Measurements from ENCODE around the gene SV2C.
"Not testable (repeated sequence)": the region's sequence is repeated elsewhere in the genome, so short reads cannot be mapped to it uniquely, and the experiment has no call there.

SV2C gene

DNA sequence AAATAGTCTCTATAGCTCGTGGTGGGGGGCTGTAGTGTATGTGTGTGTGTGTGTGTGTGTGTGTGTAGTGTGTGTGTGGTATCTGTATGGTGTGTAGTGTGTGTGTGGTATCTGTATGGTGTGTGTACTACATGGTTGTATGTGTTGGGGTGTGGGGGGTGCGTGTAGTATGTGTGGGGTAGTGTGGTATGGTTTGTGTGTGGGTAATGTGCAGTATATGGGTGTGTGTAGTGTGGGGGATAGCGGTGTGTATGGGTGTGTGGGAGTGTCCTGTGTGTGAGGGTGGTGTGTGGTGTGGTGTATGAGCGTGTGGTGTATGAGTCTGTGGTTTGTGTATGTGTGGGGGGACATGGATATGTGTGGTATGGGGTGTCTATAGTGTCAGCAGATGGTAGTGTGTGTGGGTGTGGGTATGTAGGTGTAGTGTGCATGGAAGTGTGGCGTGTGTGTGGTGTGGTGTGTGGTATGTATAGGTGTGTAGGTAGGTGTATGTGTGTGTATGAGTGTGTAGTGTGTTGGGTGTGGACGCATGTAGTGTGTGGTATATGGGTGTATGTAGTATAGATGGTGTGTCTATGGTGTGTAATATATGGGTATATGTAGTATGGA lies 174.1 kb downstream of the SV2C start:
- no peak for DNase-seq

DNA sequence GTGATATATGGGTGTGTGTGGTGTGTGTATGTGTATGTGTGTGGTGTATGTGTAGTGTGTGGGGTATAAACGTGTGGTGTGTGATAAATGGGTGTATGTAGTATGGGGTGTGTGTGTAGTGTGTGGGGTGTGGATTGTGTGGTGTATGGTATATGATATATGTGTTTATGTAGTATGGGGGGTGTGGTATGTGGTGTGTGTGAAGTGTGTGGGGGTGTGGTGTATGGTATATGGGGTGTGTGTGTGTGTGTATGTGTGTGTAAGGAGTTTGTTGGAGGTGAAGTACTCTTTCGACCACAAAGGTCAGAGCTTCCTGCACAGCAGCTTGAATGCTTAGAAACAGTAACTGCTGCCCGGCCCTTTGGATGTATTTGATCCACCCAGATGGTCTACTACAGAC lies 174.7 kb downstream of the SV2C start:
- DNase-seq = no peak

DNA sequence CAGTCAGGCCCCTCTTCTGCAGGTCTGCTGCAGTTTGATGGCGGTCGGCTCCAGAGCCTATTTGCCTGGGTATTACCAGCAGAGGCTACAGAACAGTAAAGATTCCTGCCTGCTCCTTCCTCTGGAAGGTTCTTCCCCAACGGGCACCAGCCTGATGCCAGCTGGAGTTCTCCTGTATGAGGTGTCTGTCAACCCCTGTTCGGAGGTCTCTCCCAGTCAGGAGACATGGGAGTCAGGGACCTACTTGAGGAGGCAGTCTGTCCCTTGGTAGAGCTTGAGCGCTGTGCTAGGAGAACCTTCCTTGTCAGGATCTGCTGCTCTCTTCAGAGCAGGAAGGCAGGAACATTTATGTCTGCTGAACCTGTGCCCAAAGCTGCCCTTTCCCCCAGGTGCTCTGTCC lies 181.5 kb downstream of the SV2C start:
- no peak for DNase-seq

DNA sequence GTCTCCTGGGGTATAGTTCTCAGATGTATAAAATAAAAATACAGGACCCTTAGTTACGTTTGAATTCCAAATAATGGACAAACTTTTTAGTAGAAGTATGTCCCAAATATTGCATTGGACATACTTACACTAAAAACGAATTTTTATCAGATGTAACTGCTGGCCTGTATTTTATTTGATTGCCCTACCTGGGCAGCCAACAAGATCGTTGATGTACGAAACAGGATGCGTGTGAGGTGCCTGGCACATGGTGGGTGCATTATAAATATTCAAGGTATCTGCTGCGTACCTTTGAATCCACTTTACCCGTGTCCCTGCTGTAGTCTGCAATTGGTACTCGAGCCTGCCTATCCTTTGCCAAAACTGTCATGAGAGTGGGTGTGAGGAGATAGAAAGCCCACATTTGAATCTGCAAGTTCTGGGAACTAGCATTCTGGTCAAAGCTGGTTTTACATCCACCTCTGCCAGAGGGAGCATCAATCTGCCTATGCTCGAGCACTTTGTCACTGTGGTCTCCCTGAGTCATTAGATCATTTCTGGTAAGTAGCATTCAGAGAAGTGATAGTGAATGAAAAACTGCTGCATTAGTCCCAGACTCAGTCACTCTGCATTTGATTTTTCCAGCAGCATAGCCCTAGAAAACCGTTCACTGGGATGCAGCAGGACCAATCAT lies 186.2 kb downstream of the SV2C start:
- DNase-seq = no peak

DNA sequence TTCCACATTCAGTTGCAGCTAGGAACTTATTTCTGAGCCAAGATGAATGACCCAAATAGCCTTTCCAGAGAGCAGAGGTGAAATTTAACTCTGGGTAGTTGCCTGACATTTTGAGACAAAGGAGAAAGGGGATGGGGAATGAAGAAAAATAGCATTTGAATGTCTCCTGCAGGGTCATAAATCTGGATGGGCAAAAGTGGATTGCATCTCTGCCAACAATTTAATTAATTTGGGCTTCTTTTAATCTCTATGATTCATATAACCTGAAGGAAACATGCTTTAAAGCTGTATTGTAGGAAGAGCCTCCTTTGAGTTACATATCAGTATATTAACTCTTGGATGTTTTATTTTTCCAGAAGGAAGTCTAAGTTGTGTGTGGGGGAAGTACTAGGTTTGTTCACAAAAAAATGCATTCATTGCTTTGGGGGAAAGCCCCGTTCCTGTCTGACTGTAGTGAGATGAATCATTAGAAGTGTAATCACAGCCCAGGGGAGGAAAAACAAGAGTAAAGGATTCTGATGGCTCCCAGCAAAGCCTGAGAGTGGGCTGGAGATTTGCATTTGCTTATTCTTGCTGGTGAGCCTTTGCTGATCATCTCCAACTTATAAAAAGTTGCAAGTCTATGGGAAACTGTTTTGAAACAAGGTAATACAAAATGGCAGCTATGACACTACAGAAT lies 186.9 kb downstream of the SV2C start:
- DNase-seq = no peak

DNA sequence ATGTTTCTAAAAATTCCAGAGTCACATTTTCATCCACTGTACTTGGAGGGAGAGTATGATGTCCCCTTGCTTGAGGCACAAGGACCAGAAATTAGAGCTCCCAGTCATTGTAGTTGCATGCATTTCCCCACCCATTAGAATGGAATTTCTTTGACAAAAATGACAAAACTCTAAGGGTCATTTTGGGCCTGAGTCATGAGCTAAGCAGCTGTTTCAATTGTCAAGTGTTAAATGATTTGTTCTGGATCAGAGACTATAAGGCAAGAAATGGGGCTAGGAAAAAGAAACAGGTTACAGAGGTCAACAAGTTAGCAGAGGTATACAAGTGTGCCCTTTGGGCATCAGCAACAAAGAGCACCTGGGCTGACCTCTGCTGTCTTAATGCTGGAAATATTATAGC lies 188.7 kb downstream of the SV2C start:
- DNase-seq = no peak

DNA sequence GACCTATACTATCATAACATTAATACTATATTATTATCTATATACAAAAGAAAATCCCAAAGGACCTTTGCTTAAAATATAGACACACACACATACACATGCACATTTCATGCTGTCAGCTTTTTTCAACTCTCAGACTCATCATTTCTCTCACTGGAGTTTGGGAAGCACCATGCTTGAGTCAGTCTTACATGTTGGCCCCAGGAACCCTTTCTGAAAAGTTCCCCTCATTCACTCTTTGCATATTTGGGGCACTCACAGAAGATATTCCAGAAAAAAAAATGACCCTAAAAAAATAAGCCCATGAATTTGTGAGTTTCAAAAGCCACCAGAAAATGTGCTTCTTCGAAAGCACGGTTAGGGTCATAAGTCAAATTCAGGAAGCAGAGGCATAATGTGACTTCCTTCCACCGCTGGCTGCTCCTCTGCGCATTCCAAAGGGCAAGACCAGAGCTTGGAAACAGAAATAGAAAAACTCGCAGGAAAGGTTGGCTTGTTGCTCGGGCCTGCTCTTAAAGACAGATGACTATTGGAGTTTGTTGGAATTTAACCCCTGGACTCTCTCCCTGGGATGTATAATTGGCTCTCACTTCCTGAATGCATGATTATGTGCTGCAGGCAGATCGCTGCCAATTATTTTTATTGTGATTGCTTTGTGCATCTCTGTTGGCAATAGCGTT lies 190.2 kb downstream of the SV2C start:
- DNase-seq = no peak

DNA sequence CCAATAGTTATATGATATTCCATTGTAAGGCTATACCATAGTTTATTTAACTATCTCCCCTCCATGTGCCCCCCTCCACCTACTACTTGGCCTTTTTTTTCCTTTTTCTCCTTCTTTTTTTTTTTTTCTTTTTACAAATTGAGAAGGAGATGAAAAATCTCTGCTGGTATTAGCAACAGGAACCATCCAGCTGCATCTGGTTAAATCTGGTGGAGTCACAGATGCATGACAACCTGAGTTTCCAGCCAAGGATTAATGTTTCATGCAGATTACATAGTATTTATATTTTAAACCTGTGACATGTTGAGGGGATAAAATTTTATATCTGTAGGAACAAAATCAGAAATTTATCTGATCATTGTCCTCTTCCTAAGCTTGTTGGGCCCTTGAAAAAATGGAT lies 191.4 kb downstream of the SV2C start:
- DNase-seq = no peak

DNA sequence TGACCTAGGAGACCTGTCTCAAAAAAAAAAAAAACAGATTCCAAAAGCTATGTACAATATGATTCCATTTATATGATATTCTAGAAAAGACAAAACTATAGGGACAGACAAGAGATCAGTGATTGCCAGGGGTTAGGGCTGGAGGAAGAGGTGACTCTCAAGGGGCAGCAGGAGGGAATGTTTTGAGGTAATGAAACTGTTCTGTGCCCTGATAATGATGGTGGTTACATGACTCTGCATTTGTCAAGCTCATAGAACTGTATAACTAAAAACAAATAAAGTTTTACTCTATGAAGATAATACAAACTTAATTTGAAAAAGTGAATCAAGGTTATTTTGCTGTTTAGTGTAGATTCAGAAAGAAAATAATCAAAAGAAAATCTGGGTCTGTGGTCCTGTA lies 194.6 kb downstream of the SV2C start:
- DNase-seq = no peak

DNA sequence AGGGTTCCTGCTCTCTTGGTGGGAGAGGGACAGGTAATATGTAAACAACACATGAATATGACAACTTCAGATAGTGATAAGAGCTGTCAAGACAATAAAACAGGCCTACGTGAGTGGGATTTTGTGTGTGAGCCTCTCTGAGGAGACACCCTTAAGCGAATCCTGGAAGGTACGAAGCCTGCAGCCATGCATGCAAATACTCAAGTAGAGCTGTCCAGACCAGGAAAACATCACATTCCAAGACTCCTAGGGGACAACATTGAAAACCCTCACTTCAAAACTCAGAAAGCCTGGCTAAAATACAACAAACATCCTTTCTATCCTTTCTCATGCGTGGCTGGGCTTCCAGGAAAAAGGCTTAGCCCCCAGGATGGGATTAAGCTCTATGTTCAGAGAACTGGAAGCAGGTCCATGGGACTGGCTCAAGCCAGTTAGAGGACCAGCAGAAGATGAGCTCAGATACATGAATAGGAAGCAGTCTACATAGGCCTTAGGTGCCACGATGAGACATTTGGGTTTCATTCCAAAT lies 195.1 kb downstream of the SV2C start:
- DNase-seq = no peak

DNA sequence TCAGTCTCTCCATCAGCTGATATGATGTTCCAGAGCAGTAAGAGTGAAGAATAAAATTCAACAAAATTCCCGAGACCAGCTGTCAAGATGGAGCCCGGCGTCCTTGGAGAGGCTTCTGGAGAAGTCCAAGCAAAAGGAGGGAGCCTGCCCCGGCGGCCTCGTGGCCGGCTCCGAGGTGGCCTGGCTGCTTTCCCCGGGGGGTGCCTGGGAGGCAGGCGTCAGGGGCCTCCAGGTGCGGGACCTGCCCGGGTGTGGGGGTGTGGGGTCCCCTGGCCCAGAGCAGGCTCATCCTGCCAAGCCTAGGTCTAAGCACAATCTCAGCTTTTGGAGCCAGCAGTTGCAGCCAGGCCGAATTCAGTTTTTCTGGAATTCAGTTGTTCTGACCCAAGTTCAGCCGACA lies 197.3 kb downstream of the SV2C start:
- DNase-seq = no peak

DNA sequence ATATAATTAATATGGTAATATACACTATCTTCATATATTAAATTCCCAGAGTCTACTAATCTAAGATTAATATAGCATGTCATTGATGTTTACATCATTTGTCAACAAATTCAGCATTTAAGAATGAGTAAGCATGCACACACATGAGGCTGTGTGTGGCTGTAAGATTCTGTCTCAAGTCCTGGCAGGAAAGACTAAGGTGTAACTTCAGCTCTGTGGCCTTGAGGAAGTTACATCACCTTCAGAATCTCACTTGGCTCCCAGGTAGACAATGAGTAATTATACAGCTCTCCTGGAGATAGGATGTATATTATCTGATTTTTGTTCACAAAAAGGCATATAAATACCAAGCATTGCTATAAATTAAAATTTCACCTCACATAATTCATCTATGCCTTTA lies 200.5 kb downstream of the SV2C start:
- no peak for DNase-seq

DNA sequence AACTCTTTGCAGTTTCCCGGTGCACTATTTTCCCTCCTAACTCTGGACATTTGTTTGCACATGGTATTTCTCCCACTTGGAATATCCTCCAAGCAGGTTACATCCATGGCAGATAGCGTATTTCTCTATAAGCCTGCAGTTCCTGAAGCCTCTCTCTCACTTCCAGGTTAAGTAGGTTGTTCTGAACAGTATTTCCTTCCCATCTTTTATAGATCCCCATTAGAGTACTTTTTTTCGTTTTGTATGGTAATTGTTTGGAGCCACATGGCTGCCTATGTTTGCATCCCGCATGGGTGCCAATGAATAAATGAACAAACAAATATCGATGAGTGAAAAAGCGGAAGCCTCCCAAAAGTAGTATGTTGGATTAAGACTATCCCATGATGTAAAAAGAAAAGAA lies 206.5 kb downstream of the SV2C start:
- no peak for DNase-seq

DNA sequence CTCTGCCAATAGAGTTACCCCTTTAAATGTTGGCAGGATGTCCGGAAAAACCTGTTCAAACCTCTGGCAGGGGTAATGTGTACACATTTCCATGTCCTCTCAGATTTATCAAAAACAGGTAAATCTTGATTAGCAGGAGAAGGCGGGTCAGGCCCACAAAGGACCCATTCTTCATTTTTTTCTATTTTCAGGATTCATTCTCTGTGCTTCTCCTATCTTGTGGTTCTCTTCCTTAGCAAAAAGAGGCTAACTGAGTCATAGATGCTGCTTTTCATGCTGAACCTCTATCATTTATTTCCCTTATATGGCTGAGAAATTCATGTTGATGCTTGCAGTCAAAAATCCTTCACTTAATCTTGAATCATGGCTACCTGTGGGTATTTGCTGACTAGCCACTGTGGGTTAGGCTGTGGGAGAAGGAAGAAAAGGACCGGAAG lies 207.2 kb downstream of the SV2C start:
- DNase-seq = no peak

DNA sequence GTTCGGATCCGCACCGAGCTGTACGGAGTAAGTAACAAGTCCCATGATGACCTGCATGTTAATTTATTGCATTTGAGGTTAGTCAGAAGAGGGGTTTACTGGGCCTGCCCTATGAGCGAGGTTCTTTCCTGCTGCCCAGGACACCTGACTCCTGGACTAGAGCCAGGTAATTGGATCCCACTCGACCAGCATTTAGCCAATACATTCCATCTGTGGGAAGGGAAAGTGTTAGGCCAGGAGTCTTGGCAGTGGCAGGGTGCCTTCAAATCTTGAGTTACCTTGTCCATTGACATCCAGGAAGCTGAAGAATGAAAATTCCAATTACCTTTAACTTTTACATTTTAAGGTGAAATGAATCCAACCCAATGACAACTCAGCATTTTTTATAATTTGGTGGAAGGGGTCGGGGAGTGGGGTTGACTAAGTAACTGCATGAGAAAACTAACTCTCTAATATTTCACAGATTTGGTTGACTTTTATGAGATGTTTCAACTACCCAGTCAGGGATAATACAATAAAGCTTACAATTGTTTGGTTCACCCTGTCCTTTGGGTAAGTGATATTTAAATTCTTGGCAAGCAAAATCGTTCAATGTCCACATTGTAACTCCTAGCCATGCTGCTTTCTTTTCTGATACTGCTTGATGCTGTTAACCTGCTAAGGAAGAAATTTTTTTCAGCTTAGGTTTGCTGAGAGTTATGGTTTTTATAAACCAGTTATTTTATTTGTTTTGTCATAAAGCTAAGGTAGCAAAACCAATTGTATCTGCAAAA lies 208.3 kb downstream of the SV2C start:
- DNase-seq = no peak

DNA sequence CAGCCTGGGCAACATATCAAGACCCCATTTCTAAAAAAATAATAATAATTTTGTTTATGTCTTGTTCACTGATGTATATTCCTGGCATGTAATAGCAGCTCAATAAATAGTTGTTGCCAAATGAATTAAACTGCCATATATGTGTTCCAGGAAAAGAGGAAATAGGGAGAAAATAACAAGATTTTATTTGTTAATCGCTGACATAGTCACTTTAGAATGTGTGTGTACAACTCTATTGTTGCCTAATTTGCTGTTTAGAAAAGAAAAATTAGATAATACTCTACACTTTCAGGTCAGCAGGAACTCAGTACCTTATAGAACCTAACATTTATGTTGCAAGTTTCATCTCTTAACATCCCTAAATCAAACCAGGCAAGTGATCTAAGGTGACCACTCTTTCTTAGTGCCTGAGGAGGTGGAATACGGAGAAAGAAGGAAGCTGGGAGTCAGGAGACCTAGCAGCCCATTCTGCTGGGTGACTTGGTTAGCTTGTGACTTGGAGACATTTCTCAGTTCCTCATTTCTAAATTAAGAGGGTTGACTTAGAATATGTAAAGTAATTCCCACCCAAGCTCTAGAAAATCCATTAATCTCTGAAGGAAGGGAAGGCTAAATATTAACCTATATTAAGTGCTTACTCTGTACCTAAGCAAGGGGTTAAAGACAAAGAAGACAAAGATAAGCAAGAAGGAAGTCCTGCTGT lies 209.6 kb downstream of the SV2C start:
- no peak for DNase-seq

DNA sequence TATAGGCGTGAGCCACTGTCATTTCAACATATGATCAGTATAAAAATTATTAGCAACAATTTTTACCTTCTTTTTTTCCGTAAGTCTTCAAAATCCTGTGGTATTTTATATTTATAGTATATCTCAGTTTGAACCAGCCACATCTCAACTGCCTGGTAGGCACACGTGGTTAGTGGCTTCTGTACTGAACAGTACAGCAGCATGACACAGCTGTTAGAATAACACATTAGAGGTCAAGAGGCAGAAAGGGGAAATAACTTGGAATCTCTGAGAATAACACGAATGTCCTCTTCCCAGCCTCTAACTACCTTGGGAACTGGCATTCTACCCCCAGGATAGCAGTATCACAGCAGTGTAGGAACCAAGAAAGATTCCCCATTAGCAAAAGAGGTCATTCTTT lies 211.4 kb downstream of the SV2C start:
- DNase-seq = no peak

DNA sequence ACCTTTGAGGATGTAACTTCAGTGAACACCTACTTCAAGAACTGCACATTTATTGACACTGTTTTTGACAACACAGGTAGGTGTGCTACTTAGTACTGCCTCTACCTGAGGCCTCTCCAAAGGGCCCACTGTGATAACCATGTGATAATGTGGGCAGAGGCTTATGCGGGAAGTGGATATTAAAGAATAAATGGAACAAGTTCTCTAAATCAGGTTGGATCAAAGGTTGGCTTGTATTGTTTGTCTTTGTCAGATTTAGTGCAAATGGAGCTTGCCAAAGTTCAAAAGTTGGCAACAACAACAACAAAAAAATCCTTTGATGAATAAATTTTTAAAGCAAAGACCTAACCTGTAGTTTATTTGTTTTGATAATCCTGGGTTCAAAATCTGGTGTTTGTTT lies 215.7 kb downstream of the SV2C start:
- DNase-seq = no peak

DNA sequence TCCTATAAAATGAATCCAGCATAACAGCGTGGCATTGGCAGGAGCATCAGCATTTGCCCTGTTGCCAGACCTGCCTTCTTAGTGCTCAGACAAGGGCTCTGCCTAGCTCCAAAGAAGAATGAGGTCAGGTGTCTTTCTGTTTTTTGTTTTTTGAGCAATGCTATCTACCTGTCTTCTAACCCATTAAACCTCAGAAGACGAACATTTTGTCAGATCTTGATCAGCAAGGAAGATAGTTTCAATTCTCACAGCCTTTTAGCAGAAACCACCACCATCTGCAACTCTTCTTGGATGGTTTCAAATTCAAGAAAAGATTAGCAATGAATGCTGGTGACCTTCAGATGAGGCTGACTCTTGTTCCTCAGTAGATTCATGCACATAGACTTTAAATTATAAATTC lies 216.4 kb downstream of the SV2C start:
- DNase-seq = no peak

DNA sequence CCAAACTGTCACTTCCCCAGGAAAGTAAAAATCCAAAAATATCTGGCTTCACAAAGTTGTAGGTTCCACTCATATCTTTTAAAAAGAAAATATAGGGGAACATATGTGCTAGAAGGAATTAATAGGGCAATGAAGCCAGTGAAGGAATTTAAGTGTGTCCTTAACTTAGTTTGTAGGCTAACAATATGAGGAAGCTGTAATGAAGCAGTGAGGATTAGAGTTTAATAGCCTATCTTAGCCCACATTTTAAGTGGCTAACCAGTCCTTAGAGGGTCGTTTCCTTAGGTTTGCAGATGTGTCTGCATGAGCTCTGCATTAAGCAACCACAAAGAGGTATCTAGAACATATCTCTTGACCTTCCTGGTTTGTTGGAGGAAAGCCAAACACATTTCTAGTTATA lies 218.7 kb downstream of the SV2C start:
- not testable (repeated sequence) for DNase-seq

DNA sequence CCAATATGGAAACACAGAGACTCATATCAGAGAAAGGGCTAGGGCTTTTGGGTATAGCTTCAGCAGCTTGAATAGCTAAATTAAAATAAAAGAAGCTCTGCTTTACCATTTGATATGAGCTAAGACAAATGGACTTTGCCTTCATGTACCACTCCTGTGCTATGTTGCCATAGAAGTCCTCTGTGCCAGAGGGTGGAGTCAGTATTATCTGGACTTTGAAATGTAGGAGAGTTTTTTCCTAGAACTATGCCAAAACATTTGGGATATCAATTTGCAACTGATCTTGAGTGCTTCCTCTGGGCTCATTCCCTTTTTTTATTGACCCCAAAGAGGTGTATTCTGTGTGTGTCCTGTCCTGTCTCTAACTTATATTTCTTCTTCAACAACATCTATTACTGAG lies 219.5 kb downstream of the SV2C start:
- DNase-seq = not testable (repeated sequence)

DNA sequence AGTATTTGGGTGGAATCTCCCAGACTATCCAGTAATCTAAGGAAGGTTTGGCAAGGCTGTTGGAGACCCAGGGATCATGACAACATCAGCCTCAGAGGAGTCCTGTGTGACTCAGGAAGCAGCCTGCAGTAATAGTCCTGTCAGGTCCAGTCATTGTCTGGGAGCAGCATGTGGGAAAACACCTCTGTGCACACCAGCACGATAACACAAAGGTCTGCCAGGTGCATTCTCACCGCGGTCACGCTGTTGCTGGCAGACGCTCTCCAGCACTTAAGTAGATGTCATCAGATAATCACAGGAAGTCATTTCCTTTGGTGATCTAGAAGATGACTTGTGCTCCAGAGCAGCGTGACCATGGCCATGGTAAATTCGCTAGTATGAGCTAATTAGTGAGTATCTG lies 220.7 kb downstream of the SV2C start:
- DNase-seq = no peak

All from NCI-H2171 (cell line).